Coronary artery (tissue), 2 donors: ENCODE data around the gene NXN.
"Not testable (repeated sequence)": the region's sequence is repeated elsewhere in the genome, so short reads cannot be mapped to it uniquely, and the experiment has no call there.

Source experiments
- DNase-seq: peaks from one replicate; pipeline ENCODE4 v3.0.0-alpha.2; 2017; ENCODE audit warnings: low spot score
- H3K27ac ChIP-seq, 2 donors: fragments of 200-600 bp; sonication (generic); one replicate each; pipeline ENCODE4 v1.5.1; 2016 to 2019
- H3K4me3 ChIP-seq: fragments of 200-600 bp; sonication (generic); 2 replicates; pipeline ENCODE4 v1.5.1; 2016; ENCODE audit warnings: mild to moderate bottlenecking, moderate library complexity
- TF ChIP-seq, protein P1 (sequence below): fragments of 200-600 bp; sonication (generic); IDR thresholded peaks from one replicate; pipeline ENCODE4 v1.5.1; 2019; ENCODE audit warnings: antibody characterized with exemption

NXN gene

GRCh38 chr17:850086-850850 is 129.3 kb downstream of the NXN start:
- DNase-seq: no peak
- peak overlapping the region; percentile 36 to 83 for H3K27ac ChIP-seq
- TF ChIP-seq, protein P1, sequence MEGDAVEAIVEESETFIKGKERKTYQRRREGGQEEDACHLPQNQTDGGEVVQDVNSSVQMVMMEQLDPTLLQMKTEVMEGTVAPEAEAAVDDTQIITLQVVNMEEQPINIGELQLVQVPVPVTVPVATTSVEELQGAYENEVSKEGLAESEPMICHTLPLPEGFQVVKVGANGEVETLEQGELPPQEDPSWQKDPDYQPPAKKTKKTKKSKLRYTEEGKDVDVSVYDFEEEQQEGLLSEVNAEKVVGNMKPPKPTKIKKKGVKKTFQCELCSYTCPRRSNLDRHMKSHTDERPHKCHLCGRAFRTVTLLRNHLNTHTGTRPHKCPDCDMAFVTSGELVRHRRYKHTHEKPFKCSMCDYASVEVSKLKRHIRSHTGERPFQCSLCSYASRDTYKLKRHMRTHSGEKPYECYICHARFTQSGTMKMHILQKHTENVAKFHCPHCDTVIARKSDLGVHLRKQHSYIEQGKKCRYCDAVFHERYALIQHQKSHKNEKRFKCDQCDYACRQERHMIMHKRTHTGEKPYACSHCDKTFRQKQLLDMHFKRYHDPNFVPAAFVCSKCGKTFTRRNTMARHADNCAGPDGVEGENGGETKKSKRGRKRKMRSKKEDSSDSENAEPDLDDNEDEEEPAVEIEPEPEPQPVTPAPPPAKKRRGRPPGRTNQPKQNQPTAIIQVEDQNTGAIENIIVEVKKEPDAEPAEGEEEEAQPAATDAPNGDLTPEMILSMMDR: no peak
- H3K4me3 ChIP-seq: peak overlapping the region; percentile 42

DNA sequence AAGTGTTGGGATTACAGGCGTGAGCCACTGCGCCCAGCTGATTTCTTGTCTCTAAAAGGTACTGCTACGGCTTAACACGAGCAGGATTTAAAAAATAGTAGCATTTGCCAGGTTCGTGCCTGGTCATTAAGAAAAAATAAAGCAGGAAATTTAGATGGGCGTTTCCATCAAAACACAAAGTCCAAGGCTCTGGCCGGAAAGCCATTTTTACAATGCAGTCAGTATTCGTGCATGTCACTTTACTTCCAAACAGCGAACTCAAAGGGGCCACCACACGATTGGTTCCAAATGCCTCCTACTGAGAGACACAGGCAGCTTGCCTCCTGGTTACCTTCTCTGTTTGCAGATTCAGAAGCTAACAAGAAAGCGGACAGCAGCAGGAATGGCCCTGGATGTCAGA is 131.2 kb downstream of the NXN start:
- DNase-seq: no peak
- no peak overlapping the region for H3K4me3 ChIP-seq
- peak overlapping the region in 1 of 2 donors; percentile 55 for H3K27ac ChIP-seq

GRCh38 chr17:846901-847843 is 132.4 kb downstream of the NXN start:
- Histone ChIP-seq H3K4me3 (peak overlapping the region; percentile 67), H3K27ac (peak overlapping the region; percentile 73 to 86)
- no peak for DNase-seq
- TF ChIP-seq, protein P1: no peak

More for the DNA sequence above, 131.2 kb downstream of the NXN start:
- TF ChIP-seq, protein P1: no peak

DNA sequence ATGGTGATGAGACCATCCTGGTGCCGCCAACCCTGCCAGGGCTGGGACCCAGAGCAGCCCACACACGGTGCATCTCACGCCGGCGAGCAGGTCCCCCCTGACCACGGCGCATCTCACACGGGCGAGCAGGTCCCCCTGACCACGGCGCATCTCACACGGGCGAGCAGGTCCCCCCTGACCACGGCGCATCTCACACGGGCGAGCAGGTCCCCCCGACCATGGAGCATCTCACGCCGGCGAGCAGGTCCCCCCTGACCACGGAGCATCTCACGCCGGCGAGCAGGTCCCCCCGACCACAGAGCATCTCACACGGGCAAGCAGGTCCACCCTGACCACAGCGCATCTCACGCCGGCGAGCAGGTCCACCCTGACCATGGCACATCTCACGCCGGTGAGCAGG is 138.3 kb downstream of the NXN start:
- no peak for DNase-seq
- H3K27ac ChIP-seq: no peak overlapping the region
- H3K4me3 ChIP-seq: no peak overlapping the region
- TF ChIP-seq, protein P1: no peak

DNA sequence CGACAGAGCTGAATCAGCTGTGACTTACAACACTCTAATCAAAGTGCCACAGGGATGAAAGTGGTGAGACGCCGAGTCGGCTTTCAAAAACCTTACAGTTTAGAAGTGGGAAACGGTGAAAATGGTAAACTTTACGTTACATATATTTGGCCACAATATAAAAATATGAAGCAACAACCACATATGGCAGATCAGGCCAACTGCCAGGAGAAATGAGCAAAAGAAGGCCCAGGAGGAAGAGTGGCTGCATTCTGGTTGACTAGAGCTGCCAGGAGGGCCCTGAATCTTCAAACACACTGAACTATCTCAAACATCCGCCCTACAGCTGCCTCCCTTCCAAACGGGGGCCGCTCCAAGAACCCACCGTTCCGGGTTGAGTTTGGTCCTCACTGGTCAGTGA is 141.1 kb downstream of the NXN start:
- Histone ChIP-seq H3K27ac (no peak overlapping the region), H3K4me3 (no peak overlapping the region)
- no peak for DNase-seq
- TF ChIP-seq, protein P1: no peak

DNA sequence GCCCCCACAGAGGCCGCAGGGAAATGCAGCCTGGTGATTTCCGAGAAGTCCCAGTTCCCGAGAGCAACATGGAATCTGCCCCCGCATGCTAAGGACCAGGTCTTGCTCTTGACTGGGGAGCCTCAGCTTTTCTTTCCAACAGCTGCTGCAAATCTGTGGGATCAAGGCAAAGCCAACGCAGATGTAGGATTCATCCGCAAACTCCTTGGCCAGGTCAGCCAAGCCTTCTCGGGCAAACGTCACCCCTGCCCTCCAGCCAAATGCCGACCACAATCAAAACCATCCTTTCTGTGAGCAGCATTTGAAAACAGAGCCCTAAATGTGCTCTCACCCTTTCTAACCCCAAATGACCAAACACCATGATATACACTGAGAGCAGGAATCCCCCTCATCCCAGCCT is 143.4 kb downstream of the NXN start:
- TF ChIP-seq, protein P1: no peak
- DNase-seq: no peak
- Histone ChIP-seq H3K27ac (peak overlapping the region in 1 of 2 donors; percentile 82), H3K4me3 (no peak overlapping the region)

DNA sequence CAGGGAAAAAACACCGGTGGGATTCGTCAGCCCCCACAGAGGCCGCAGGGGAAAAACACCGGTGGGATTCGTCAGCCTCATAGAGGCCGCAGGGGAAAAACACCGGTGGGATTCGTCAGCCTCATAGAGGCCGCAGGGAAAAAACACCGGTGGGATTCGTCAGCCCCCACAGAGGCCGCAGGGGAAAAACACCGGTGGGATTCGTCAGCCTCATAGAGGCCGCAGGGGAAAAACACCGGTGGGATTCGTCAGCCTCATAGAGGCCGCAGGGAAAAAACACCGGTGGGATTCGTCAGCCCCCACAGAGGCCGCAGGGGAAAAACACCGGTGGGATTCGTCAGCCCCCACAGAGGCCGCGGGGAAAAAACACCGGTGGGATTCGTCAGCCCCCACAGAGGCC is 143.9 kb downstream of the NXN start:
- not testable (repeated sequence) for DNase-seq, H3K4me3 ChIP-seq
- H3K27ac ChIP-seq: peak overlapping the region in 1 of 2 donors; percentile 82
